A549 (cell line): ENCODE measurements around the gene KDM5B.

Experiments used
- HDAC2 ChIP-seq: fragments of 200-600 bp; sonication (generic); IDR thresholded peaks from 2 replicates; pipeline ENCODE4 v1.6.1; 2016
- JUNB ChIP-seq: fragments of >200 bp; sonication (Bioruptor Twin); formaldehyde crosslinking; IDR thresholded peaks from 2 replicates; pipeline ENCODE4 v1.6.1; 2016
- PBX3 ChIP-seq: IDR thresholded peaks from 2 replicates; pipeline ENCODE4 v1.6.1; 2012
- SREBF2 ChIP-seq: fragments of 450-650 bp; IDR thresholded peaks from 2 replicates; pipeline ENCODE4 v1.6.1; 2014; ENCODE audit warnings: mild to moderate bottlenecking, moderate library complexity
- TF ChIP-seq, protein P1 (sequence below): fragments of 450-650 bp; IDR thresholded peaks from 2 replicates; pipeline ENCODE4 v1.6.1; 2014; ENCODE audit warnings: antibody characterized with exemption
- TF ChIP-seq, protein P2 (sequence below): fragments of >200 bp; sonication (Bioruptor Twin); formaldehyde crosslinking; IDR thresholded peaks from 3 replicates; pipeline ENCODE4 v1.5.1; 2016

DNA sequence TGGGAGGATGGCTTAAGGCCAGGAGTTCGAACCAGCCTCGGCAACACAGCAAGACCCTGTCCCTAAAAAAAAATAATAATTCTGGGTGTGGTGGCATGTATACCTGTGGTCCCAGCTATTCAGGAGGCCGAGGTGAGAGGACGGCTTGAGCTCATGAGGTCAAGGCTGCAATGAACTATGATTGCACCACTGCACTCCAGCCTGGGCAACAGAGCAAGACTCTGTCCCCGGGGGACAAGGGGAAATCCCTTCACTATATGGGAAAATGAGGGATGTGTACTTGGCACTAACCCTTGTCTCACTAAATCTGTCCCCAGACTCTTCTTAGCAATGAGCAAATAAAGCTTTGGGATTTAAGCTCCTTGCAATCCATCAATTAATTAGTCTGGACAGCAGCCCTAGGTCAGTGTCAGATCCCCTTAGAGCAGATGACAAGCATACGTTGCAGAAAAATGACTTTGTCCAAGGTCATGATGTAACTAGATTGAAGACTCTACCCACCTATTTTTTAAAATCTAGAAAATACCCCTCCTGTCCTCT, 9.4 kb downstream of the KDM5B start:
- TF ChIP-seq JUNB (no peak), HDAC2 (no peak), PBX3 (no peak), SREBF2 (no peak)
- TF ChIP-seq, protein P1, sequence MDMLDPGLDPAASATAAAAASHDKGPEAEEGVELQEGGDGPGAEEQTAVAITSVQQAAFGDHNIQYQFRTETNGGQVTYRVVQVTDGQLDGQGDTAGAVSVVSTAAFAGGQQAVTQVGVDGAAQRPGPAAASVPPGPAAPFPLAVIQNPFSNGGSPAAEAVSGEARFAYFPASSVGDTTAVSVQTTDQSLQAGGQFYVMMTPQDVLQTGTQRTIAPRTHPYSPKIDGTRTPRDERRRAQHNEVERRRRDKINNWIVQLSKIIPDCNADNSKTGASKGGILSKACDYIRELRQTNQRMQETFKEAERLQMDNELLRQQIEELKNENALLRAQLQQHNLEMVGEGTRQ: no peak
- TF ChIP-seq, protein P2, sequence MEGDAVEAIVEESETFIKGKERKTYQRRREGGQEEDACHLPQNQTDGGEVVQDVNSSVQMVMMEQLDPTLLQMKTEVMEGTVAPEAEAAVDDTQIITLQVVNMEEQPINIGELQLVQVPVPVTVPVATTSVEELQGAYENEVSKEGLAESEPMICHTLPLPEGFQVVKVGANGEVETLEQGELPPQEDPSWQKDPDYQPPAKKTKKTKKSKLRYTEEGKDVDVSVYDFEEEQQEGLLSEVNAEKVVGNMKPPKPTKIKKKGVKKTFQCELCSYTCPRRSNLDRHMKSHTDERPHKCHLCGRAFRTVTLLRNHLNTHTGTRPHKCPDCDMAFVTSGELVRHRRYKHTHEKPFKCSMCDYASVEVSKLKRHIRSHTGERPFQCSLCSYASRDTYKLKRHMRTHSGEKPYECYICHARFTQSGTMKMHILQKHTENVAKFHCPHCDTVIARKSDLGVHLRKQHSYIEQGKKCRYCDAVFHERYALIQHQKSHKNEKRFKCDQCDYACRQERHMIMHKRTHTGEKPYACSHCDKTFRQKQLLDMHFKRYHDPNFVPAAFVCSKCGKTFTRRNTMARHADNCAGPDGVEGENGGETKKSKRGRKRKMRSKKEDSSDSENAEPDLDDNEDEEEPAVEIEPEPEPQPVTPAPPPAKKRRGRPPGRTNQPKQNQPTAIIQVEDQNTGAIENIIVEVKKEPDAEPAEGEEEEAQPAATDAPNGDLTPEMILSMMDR: no peak
